ENCODE data around the gene TAOK3.
"Not testable (repeated sequence)": the region's sequence is repeated elsewhere in the genome, so short reads cannot be mapped to it uniquely, and the experiment has no call there.

Gene TAOK3

GRCh38 chr12:118372541-118373495 is at the start of gene TAOK3:
Gene TAOK3, minus strand, starts transcription at chr12:118372907. Its CDS starts 117,340 bp downstream, at chr12:118255567.
- peak; percentile 93 for DNase-seq (ENCODE audit: low read depth)

- no peak for DNase-seq (ENCODE audit: low read depth)
Measured at GRCh38 chr12:118420673-118421072, 48.0 kb upstream of the TAOK3 start.

- DNase-seq (ENCODE audit: low read depth): no peak
Measured at GRCh38 chr12:118418385-118419057, 45.8 kb upstream of the TAOK3 start.

- DNase-seq (ENCODE audit: low read depth): no peak
Measured at GRCh38 chr12:118417942-118418341, 45.2 kb upstream of the TAOK3 start.

GRCh38 chr12:118409834-118410233 is 37.1 kb upstream of the TAOK3 start:
- no peak for DNase-seq (ENCODE audit: low read depth)

GRCh38 chr12:118408241-118408640 is 35.5 kb upstream of the TAOK3 start:
- DNase-seq (ENCODE audit: low read depth): not testable (repeated sequence)

GRCh38 chr12:118404876-118405521 is 32.3 kb upstream of the TAOK3 start:
- DNase-seq (ENCODE audit: low read depth): peak; percentile 26

- DNase-seq (ENCODE audit: low read depth): no peak
Measured at GRCh38 chr12:118402251-118402650, 29.5 kb upstream of the TAOK3 start.

GRCh38 chr12:118398940-118399339 is 26.2 kb upstream of the TAOK3 start:
- no peak for DNase-seq (ENCODE audit: low read depth)

- no peak for DNase-seq (ENCODE audit: low read depth)
Measured at GRCh38 chr12:118398524-118398923, 25.8 kb upstream of the TAOK3 start.

- DNase-seq (ENCODE audit: low read depth): no peak
Measured at GRCh38 chr12:118397708-118398440, 25.2 kb upstream of the TAOK3 start.

- DNase-seq (ENCODE audit: low read depth): no peak
Measured at GRCh38 chr12:118391836-118392235, 19.1 kb upstream of the TAOK3 start.

GRCh38 chr12:118391424-118391823 is 18.7 kb upstream of the TAOK3 start:
- no peak for DNase-seq (ENCODE audit: low read depth)

- DNase-seq (ENCODE audit: low read depth): peak; percentile 68
Measured at GRCh38 chr12:118377884-118378470, 5.3 kb upstream of the TAOK3 start.

GRCh38 chr12:118377021-118377883 is 4.5 kb upstream of the TAOK3 start:
- DNase-seq (ENCODE audit: low read depth): no peak

- peak; percentile 90 for DNase-seq (ENCODE audit: low read depth)
Measured at GRCh38 chr12:118376089-118377020, 3.6 kb upstream of the TAOK3 start, which contains the start of gene SUDS3. Gene SUDS3, plus strand, starts transcription at chr12:118376555. Its CDS starts 137 bp downstream, at chr12:118376692.

- no peak for DNase-seq (ENCODE audit: low read depth)
Measured at GRCh38 chr12:118375348-118375747, 2.6 kb upstream of the TAOK3 start.

- no peak for DNase-seq (ENCODE audit: low read depth)
Measured at GRCh38 chr12:118374909-118375308, 2.2 kb upstream of the TAOK3 start.

GRCh38 chr12:118374126-118374725 is 1.5 kb upstream of the TAOK3 start:
- DNase-seq (ENCODE audit: low read depth): no peak
